H1 (cell line): ENCODE results near the gene SMIM44. TPM values are rescaled to one million over a fixed set of nuclear protein-coding genes. Genes with fewer than 3 reads are reported as not detected.

ENCODE experiments used
- CHD2 ChIP-seq: IDR thresholded peaks from 2 replicates; pipeline ENCODE4 v1.6.1; 2012; ENCODE audit warnings: low read length, improper control_type of control experiment
- EP300 ChIP-seq, 2 experiments: IDR thresholded peaks; 1 replicate in 1 of 2; 2 replicates in 1 of 2; pipeline ENCODE4 v1.6.1; 2011 to 2012; ENCODE audit warnings: low read depth in 2 of 2, low read length in 2 of 2, mild to moderate bottlenecking in 2 of 2, borderline replicate concordance in 1 of 2, inconsistent platforms in 1 of 2, moderate library complexity in 1 of 2
- GABPA ChIP-seq: IDR thresholded peaks from 2 replicates; pipeline ENCODE4 v1.6.1; 2011; ENCODE audit warnings: mild to moderate bottlenecking, low read length, moderate library complexity, borderline replicate concordance; ENCODE audit not compliant: insufficient read depth
- RFX5 ChIP-seq: IDR thresholded peaks from 2 replicates; pipeline ENCODE4 v1.6.1; 2011; ENCODE audit warnings: low read depth, low read length, improper control_type of control experiment, borderline replicate concordance
- TCF12 ChIP-seq: IDR thresholded peaks from 2 replicates; pipeline ENCODE4 v1.6.1; 2011; ENCODE audit warnings: low read depth, mild to moderate bottlenecking, low read length
- polyA plus RNA-seq, 7 experiments: library from polyadenylated mRNA; depleted of rRNA in 3 of 7; stranded (reverse) in 5 of 7; unstranded in 2 of 7; fragments of >200 nt in 5 of 7; fragments of 200-250 nt in 2 of 7; gene quantifications; 1 replicate in 5 of 7; 2 replicates in 1 of 7; 4 replicates in 1 of 7; pipeline versions ENCODE4 v1.2.1 to v1.2.3, GENCODE V29; 2011 to 2013; ENCODE audit warnings: missing spikeins in 2 of 7, mixed read lengths in 2 of 7
- total RNA-seq: library from RNA; stranded (reverse); fragmentation: NEBNext Ultra II Directional; extraction: Animal tissue kit (Norgen Biotek cat#: 25700); gene quantifications from 2 replicates; pipeline ENCODE4 v1.2.1, GENCODE V29; 2021

Gene SMIM44
- total and polyA plus RNA-seq, 2 of the 8 experiments (the other 6 are each of a cell fraction or from before 2014, with no cell fraction given), result not detected

GRCh38 chr19:3452171-3452941 lies 30.9 kb downstream of the SMIM44 start (continued):
- no peak for TF ChIP-seq CHD2
- no peak for TF ChIP-seq RFX5
- no peak for TF ChIP-seq GABPA
- TF ChIP-seq TCF12, result no peak
- no peak for TF ChIP-seq EP300 (IDR thresholded peaks at IDR 0.05; ENCODE audit: borderline replicate concordance in 1 of 2, low read depth in 2 of 2, low read length in 2 of 2)
